GM12875 (cell line): ENCODE data around the gene PPP1R14B.

Experiments used
- H3K4me3 ChIP-seq: one replicate; pipeline ENCODE4 v1.5.1; 2011; ENCODE audit warnings: low read depth, low read length, control low read depth
- TF ChIP-seq, protein P1 (sequence below): IDR thresholded peaks from 2 replicates; pipeline ENCODE4 v1.5.1; 2011; ENCODE audit warnings: low read depth, mild to moderate bottlenecking, control low read depth, inconsistent platforms, low read length, moderate library complexity, borderline replicate concordance; ENCODE audit not compliant: insufficient read depth

PPP1R14B gene

DNA sequence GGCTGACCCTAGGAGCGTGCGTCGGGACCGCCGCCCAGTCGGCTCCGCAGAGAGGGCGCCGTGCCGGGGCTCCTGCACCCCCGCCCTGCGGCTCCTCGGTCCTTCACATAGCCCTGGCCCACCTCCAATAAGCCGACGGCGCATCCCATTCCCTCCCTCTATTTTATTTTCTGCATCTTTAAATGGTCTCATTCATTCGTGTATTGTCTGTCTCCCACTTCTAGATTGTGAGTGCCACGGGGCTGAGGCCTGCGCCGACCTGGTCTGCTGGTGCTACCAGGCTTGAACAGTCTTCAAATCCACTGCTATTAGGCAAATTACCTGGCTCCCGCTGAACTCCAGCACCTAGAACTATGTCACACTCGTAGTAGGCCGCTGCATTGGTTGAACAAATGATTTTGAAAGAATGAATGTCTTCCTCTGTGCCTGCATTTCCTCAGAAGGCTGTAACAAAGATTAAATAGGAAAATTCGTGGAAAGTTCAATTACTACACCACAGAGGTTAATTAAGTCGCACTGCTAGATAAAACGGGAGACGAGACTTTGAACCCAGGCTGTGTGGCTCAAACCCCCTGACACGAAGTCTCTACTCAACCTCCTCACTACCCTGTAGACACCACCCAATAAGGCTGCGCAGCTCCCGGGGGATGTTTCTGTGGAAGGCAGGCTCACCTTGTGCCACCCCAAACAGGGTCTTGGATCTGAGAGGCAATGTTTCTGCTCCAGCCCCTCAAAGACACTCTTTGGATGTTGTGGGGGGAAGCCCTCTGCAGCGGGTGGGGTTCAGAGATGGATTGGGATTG, 1.2 kb upstream of the PPP1R14B start:
- H3K4me3 ChIP-seq: peak overlapping the region; percentile 58
- TF ChIP-seq, protein P1, sequence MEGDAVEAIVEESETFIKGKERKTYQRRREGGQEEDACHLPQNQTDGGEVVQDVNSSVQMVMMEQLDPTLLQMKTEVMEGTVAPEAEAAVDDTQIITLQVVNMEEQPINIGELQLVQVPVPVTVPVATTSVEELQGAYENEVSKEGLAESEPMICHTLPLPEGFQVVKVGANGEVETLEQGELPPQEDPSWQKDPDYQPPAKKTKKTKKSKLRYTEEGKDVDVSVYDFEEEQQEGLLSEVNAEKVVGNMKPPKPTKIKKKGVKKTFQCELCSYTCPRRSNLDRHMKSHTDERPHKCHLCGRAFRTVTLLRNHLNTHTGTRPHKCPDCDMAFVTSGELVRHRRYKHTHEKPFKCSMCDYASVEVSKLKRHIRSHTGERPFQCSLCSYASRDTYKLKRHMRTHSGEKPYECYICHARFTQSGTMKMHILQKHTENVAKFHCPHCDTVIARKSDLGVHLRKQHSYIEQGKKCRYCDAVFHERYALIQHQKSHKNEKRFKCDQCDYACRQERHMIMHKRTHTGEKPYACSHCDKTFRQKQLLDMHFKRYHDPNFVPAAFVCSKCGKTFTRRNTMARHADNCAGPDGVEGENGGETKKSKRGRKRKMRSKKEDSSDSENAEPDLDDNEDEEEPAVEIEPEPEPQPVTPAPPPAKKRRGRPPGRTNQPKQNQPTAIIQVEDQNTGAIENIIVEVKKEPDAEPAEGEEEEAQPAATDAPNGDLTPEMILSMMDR: no peak

DNA sequence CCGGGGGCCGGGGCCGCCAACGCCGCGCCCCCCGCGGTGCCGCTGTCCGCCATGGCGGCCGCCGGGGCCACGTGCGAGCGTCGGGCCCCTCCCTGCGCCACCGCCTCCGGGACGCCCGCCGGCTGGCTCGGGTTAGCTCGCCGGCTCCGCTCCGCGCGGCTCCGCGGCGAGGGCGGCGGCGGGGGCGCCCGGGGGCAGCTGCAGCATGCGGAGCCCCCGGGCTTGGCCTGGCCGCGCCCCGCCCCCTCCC, 197 bp downstream of the PPP1R14B start:
- H3K4me3 ChIP-seq: peak overlapping the region; percentile 66

DNA sequence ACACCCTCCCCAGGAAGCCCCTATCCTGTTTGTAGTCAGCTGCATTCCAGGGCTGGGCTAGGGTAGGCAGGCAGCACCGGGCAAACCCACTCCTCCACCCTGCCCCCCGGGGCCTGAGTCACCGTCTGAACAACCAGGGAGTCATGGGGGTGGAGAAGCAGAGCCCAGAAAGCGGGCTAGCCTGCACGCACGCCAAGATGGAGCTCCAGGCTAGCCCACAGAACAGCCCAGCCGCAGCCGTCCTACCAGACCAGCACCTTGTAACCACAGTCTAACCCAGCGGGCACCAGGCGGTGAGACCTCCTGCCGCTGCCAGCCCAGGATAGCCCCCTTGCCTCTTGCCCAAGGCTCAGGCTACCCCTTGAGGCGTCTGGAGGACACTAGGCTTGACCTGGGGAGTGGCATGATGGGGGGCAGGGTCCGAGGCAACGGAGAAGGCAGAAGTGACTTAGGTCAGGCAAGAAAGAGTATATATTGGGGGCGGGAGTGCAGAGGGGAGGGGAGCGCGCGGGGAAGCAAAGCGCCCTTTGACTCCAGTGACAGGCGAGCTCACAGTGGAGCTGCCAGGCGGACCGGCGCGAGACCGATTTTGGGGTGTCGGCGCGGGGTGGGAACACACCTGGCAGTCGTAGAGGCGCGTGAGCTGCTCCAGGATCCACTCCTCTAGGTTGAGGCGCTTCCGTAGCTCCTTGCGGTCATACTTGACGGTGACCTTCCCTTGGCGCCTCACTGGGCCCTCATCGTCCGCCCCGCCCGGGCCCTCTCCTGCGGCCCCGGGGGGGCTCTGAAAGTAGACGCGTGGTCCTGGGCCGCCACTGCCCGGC, 734 bp downstream of the PPP1R14B start:
- TF ChIP-seq, protein P1: no peak
- H3K4me3 ChIP-seq: peak overlapping the region; percentile 66

DNA sequence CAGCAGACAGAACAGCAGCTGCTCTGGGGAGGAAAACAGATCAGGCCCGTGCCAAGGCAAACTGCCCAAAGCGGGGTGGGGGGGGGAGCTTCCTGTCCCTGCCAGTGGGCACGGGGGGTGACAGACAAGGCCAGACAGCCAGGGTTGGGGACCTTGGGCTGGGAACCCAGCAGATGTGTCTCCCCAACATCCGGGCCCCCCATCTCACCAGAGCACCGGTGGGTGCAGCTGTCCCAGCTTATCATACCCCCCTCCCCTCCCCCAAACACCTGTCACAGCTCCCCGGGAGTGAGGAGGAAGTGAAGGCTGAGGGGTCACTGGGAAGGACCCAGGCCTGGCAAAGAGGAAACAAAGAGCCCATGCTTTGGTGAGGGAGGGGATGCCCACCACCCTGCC, 1.3 kb downstream of the PPP1R14B start:
- TF ChIP-seq, protein P1: no peak
- peak overlapping the region; percentile 66 for H3K4me3 ChIP-seq

DNA sequence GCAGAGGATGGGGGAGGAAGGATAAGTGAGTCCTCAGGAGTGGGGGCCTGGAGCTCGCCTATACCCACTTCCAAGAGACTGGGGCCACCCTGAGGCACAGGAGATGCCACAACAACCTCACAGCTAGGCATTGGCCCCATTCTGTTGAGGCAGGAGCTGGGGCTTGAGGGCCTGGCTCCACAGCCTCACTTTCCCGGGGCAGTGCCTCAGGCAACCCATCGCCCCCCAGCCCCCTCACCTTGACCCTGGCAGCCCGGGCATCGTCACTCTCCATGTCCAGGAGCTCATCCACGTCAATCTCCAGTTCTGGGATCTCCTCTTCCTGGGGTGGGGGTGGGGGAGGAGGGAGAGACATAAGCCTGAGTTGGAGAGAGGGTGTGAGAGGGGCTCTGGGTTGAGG, 1.8 kb downstream of the PPP1R14B start:
- TF ChIP-seq, protein P1: no peak
- peak overlapping the region; percentile 66 for H3K4me3 ChIP-seq

DNA sequence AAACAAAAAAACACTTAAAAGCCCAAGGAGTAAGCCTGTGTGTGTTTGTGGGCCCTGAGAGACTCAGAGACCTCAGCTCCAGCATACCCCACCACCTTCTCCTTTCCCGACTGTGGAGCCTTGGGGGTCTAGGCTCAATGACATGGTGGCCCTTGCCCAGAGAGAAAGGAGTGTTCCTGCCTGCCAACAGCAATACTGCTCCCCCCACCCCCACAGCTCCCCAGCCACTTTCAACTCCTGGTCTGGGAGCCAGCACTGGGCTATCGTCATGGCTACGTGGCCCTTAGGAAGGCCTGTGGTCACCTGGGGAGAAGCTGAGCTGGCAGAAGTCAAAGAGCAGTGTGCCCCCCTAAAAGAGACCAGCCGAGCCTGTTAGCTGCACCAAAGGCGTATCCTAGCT, 2.6 kb downstream of the PPP1R14B start:
- H3K4me3 ChIP-seq: no peak overlapping the region
- TF ChIP-seq, protein P1: no peak

DNA sequence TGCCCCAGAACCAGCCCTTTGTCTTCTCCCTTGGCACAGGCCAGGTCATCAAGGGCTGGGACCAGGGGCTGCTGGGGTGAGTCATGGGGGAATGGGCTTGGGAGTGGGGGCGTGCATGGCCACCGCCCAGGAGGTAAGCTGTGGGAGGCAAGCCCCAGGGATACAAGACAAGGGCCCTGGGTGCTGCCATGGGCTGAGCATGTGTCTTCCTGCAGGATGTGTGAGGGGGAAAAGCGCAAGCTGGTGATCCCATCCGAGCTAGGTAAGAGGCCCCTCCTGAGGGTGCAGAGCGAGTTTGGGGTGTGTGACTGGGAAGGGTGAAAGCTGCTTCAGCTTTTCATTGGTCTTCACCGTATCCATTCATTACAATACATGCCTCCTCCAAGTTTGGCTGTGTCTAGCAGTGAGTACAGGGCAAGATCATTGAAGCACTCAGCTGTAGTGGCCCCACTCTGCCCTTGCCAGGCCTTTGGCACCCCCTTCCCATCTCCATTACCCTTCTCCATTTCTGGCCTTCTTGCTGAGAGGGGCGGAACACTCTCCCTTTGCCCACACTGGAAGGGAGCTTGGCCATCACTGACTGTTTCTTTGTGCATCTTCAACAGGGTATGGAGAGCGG, 3.4 kb downstream of the PPP1R14B start:
- TF ChIP-seq, protein P1: no peak
- no peak overlapping the region for H3K4me3 ChIP-seq
